Cardiac muscle cell (in vitro differentiated cells and primary cell): ENCODE data around the gene KLHDC1. TPM values are rescaled to one million over a fixed set of nuclear protein-coding genes. Genes with fewer than 3 reads are reported as not detected.

Experiments
- DNase-seq, 2 donors: peaks; one replicate each; pipeline versions ENCODE4 v3.0.0 to v3.0.0-alpha.2; 2010 to 2017; ENCODE audit warnings: low read depth in 1 of 2, low spot score in 1 of 2
- H3K27ac ChIP-seq: fragments of 200-600 bp; sonication (generic); 2 replicates; pipeline ENCODE4 v1.5.1; 2016
- H3K27me3 ChIP-seq: fragments of 200-600 bp; sonication (generic); 2 replicates; pipeline ENCODE4 v1.6.0; 2016; ENCODE audit warnings: control low read depth
- H3K36me3 ChIP-seq: fragments of 200-600 bp; sonication (generic); 2 replicates; pipeline ENCODE4 v1.5.1; 2016; ENCODE audit warnings: control low read depth
- H3K4me1 ChIP-seq: fragments of 200-600 bp; sonication (generic); 2 replicates; pipeline ENCODE4 v1.8.1; 2017; ENCODE audit warnings: low read depth, mild to moderate bottlenecking, mixed run types
- H3K4me3 ChIP-seq: fragments of 200-600 bp; sonication (generic); 2 replicates; pipeline ENCODE4 v1.5.1; 2016; ENCODE audit warnings: mild to moderate bottlenecking
- H3K9me3 ChIP-seq: fragments of 200-600 bp; sonication (generic); 2 replicates; pipeline ENCODE4 v1.5.1; 2017; ENCODE audit warnings: low read depth, mild to moderate bottlenecking, control low read depth
- CTCF ChIP-seq: IDR thresholded peaks from 2 replicates; pipeline ENCODE4 v1.5.1; 2012; ENCODE audit warnings: low read depth, mild to moderate bottlenecking, low read length
- polyA plus RNA-seq: library from polyadenylated mRNA; unstranded; fragments of >200 nt; fragmentation: Nextera tagmentation; extraction: Ambion mirVana; gene quantifications from 2 replicates; pipeline ENCODE4 v1.2.1, GENCODE V29; 2016
- total RNA-seq: library from RNA; depleted of rRNA; stranded (reverse); fragments of >200 nt; gene quantifications from 2 replicates; pipeline ENCODE4 v1.2.3, GENCODE V29; 2016

Gene KLHDC1
- total and polyA plus RNA-seq, 2 experiments from 2014 or later = 2.6 to 4.1 TPM

GRCh38 chr14:49670475-49670874, 22.4 kb upstream of the KLHDC1 start:
- no peak for DNase-seq
- H3K36me3 ChIP-seq = no peaks in the 10 kb centered on the region
- no peak for TF ChIP-seq CTCF
- H3K27me3 ChIP-seq = no peaks in the 10 kb centered on the region
- H3K9me3 ChIP-seq = no peaks in the 10 kb centered on the region
- no peaks in the 10 kb centered on the region for H3K4me1 ChIP-seq
- no peak overlapping the region for H3K27ac ChIP-seq
- H3K4me3 ChIP-seq = no peak overlapping the region

GRCh38 chr14:49673586-49673985, 19.3 kb upstream of the KLHDC1 start:
- no peak for DNase-seq
- Histone ChIP-seq H3K4me3 (no peak overlapping the region), H3K36me3 (no peaks in the 10 kb centered on the region), H3K27ac (no peak overlapping the region), H3K27me3 (no peaks in the 10 kb centered on the region), H3K4me1 (no peaks in the 10 kb centered on the region), H3K9me3 (no peaks in the 10 kb centered on the region)
- TF ChIP-seq CTCF = no peak

- Histone ChIP-seq H3K36me3 (no peaks in the 10 kb centered on the region), H3K9me3 (no peaks in the 10 kb centered on the region), H3K4me1 (no peaks in the 10 kb centered on the region), H3K27me3 (no peaks in the 10 kb centered on the region), H3K4me3 (no peak overlapping the region), H3K27ac (no peak overlapping the region)
- DNase-seq = no peak
- TF ChIP-seq CTCF = no peak
Observed at GRCh38 chr14:49677643-49678042, 15.3 kb upstream of the KLHDC1 start.

DNA sequence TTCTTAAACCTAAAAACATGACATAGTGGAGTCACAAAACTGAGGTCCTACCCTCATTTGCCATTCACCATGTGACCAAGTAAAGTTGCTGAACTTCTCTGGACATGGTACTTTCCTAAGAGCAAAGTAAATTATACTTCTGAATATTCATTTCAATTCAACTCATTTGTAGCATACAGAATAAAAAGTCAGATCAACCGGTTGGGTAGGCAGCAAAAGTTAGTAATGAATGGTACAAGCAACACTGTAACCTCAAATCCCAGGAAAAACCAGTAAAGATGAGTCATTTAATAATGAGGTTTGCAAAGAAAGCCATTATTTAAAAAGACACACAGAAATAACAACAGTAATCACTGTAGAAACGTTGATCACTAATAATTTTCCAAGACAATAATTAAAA, 13.6 kb upstream of the KLHDC1 start:
- no peaks in the 10 kb centered on the region for H3K27me3 ChIP-seq
- no peak overlapping the region for H3K4me3 ChIP-seq
- no peak for DNase-seq
- no peaks in the 10 kb centered on the region for H3K4me1 ChIP-seq
- H3K36me3 ChIP-seq = no peaks in the 10 kb centered on the region
- TF ChIP-seq CTCF = no peak
- no peaks in the 10 kb centered on the region for H3K9me3 ChIP-seq
- H3K27ac ChIP-seq = no peak overlapping the region

DNA sequence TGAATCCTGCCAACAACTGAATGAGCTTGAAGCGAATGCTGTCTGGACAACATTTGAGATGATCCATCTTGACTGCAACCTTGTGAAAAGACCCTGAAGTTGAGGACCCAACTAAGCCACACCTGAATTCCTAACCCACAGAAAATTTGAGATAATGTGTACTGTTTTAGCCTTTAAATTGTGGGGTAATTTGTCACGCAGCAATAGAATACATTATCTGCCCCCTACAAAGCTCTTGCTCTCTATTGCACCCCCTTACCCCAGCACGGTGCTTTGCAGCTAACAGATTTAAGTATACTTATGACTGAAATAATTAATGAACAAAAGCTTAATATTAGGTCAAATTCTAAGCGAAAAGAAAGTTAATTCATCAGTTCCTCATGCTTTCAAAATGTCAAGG, 6.5 kb upstream of the KLHDC1 start:
- no peak for DNase-seq
- no peaks in the 10 kb centered on the region for H3K4me1 ChIP-seq
- H3K9me3 ChIP-seq = no peaks in the 10 kb centered on the region
- TF ChIP-seq CTCF = no peak
- no peak overlapping the region for H3K4me3 ChIP-seq
- no peaks in the 10 kb centered on the region for H3K27me3 ChIP-seq
- H3K27ac ChIP-seq = no peak overlapping the region
- no peaks in the 10 kb centered on the region for H3K36me3 ChIP-seq

- Histone ChIP-seq H3K27me3 (no peaks in the 10 kb centered on the region), H3K9me3 (no peaks in the 10 kb centered on the region), H3K36me3 (no peaks in the 10 kb centered on the region), H3K27ac (peak within 1 kb of the TSS; percentile 84), H3K4me1 (peaks cover 3% of the 10 kb centered on the region), H3K4me3 (peak within 1 kb of the TSS; percentile 59)
- TF ChIP-seq CTCF = no peak
- DNase-seq = peak; percentile 80 to 87
Observed at GRCh38 chr14:49687942-49688700, 4.8 kb upstream of the KLHDC1 start, which contains the start of gene POLE2. Gene POLE2 (minus strand): TSS chr14:49688214. CDS start chr14:49688203, 11 bp downstream.
